NCI-H2081 (cell line): Measurements from ENCODE around the gene CHN2.

ENCODE experiments used
- DNase-seq, 2 experiments: peaks; one replicate each; lab custom pipeline; 2025; lab: John Stamatoyannopoulos, UW

The CHN2 gene

DNA sequence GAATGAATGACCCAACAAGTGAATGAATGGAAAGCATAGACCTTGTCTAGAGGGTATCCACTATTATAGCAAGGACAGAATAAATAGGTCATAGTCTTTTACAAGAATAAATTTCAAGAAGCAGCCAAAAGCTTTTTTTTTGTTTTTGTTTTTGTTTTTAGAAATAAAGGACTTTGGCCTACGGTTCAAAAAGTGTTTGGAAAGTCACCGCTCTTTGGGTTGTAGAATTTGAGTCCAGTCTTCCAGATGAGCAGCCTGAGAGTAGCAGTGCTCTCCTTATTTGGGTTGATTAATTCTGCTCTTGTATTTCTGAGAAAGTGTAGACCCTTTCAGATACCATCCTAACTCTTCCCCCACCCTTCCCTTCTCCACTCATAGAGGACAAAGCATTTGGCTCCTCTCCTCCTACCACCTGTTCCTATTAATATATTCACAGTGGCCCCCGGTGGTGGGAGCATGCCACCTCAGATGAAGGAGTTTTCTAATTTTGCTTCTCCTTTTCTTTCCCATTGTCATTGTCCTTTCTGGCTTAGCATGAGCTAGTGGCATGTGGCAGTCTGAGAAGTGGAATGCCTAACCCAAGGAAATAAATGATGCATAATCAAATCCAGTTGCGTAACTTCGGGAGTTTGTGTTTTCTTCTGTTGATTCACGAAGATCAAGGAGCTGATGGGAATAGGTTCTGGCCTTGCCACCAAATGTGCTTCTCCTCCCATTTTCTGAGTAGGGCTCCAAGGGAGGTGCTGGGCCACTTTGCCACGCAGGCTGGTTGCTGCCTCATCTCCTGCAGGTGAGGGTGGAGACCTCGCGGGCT lies 114.7 kb downstream of the CHN2 start:
- peak; percentile 18 to 35 for DNase-seq

DNA sequence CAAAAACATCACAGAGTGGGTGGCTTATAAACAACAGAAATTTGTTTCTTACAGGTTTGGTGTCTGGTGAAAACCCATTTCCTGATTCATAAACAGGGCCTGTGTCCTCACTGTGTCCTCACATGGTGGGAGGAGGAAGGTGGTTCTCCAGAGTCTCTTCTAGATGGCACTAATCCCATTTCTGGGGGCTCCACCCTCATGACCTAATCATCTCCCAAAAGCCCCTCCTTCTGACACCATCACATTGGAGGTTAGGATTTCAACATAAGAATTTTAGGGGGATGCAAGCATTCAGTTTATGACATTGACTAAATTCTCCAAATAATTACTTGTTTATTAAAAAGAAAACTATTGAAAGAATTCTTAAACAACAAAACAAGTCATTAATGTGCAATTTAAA lies 116.0 kb downstream of the CHN2 start:
- no peak for DNase-seq

DNA sequence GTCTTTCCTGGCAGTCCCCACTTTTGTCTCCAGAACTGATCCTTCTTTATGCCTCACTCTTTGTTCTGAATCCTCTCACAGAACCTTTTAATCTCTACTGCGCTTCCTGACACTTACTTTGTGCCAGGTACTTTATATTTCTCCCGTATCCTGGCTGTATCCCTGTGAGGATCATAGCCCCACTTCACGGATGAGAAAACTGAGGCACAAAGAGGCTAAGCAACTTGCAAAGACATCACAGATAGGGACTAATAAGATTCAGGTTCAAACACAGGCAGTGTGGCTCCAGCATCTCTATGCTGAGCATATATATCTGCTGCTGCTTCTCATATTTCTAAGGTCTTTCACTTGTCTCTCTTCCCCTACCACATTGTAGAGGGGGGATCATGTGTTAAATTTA lies 116.7 kb downstream of the CHN2 start:
- DNase-seq = no peak

DNA sequence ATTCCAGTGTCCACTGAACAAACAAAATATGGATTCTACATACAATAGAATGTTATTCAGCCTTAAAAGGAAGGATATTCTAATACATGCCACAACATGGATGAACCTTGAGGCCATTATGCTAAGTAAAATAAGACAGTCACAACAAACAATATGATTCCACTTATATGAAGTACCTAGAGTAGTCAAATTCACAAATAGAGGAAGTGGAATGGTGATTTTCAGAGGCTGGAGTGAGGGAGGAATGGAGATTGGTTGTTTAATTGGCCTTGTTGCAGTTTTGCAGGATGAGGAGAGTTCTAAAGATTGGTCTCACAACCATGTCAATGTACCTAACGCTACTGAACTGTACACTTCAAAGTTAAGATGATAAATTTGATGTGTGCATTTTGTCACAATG lies 119.6 kb downstream of the CHN2 start:
- DNase-seq = no peak

DNA sequence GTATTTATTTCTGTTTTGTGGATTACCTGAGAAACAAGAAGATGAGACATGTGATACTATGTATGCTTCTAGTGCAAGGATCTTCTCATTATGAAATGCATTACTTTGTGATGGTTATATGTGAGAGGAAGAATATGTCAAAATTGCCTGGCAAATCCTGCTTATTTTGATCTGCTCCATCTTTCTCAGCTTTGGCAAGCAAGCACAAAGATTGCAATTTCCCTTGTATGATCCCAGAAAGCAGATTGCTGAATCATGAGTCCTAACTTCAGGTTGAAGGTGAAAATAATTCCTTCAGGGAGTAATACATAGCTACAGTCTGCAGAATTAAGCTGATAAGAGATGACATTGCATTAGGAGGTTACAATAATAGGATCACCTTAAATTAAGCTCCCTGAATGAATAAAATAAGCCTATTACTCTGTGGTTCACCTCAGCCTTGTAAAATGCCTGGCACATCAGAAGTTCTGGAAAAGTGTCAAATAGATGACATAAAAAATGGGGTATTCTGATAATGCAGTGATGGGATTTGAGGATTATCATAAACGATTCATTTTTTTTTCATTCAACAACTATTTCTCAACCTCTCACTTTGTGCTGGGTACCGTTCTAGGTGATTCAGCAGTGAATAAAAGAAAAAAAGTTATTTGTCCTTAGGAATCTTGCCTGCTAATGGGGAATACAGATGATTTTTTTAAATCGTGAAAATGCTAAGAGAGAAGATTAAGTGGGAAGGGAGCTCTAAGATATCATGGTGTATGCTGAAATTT lies 120.7 kb downstream of the CHN2 start:
- no peak for DNase-seq

DNA sequence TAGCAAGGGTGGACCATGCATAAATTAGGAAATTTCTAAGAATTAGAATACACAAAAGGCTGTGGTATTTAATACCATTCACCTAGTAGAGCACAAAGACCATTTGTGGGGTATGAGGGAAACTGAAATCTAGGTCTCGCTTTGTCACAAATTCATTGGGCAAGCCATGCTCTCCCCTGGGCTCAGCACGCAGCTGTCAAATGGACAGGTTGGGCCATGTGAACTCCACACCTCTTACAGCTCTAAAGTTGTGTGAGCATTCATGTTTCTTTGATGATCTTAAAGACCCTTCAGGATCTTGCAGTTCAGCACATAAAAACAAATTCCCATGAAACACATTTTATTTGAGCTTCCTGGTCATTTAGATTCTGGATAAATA lies 121.3 kb downstream of the CHN2 start:
- no peak for DNase-seq

DNA sequence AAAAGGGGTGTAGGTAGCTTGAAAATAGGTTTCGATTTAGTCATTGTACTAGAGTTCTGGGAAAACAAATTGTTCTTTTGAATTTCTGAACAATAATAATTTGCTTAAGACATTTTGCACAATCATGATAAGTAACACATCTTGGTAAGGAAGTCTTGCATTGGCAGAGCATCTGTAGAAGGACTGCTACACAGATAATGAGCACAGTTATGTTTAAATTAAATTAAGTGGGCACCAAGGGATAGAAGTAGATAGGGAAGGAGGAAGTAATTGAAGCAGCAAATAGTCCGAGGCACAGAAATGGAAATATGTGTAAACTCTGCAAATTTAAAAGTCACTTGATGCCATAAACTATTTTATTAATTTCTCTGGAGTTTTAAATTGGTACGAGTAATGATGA lies 122.4 kb downstream of the CHN2 start:
- no peak for DNase-seq

DNA sequence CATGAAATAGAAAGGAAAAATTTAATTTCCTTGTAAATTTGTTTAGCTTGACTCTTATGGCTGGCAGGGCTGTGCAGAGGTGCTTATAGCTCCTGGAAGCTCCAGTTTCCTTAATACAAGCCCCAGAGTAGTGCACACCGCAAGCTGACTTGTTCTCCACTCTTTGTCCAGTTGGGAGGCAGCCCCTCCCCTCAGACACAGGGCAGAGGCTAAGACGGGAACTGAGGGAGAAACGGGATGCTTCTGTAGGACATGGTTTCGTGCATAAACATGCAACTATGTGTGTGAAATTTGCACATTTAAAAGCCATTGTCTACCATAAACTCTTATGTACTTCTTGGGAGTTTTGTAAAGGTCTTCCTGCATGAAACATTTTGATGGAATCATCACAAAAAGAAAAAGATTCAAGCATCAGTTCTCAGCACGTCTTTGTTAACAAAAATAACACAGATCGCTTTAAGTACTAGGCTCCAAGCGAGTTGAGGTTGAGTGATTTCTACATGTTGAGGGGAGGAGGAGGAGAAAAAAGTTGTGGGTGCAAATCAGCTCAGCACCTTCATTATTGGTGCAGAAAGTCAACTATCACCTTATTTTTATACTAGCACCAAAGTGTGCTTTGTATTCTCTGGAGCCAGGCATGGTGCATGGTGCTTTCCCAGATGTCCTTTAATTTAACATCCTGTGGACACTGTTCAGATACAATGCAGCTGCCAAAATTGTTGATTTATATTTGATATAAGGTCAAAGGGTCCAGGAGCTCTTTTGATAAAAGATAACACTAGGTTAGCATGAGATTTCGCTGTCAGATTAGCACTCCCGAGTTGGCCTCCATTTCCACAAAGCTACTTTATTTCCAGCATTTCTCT lies 124.5 kb downstream of the CHN2 start:
- DNase-seq = peak; percentile 18 to 64

DNA sequence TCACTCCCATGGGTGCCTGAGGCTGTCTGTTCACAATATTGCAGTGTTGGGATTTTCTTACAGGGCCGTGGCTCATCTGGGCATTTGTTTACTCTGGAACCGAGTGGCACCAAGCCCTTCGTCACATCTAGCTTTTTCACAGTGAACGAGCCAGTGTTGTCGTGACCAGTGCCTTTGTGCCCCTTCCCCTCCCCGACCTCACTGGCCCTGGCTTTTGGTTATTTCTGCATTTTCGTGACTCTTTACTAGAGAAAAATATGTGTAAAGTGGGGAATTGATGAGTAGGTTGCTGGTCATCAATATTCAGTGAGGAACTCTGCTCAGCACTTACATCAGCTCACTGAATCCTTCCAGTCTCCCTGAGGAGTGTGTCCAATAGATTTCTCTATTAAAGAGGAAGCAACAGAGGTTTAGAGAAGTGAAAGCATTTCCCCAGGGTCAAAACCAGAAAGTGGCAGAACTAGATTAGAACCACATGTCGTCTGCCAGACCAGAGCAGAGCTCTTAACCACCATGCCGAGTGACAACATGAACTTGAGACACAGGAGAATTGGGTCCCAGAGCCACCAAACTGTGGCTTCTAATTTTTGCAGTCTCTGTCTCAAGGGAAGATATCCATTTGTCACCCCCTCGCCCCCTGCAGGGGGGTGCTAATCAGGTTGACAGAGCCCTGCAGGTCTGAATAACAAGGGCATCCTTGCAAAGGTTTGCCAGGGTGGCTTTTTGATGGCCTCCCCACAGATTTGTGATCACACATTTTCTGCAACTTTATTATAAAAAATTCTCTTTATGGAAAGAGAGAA lies 125.3 kb downstream of the CHN2 start:
- peak in 1 of 2 experiments; percentile 64 for DNase-seq

DNA sequence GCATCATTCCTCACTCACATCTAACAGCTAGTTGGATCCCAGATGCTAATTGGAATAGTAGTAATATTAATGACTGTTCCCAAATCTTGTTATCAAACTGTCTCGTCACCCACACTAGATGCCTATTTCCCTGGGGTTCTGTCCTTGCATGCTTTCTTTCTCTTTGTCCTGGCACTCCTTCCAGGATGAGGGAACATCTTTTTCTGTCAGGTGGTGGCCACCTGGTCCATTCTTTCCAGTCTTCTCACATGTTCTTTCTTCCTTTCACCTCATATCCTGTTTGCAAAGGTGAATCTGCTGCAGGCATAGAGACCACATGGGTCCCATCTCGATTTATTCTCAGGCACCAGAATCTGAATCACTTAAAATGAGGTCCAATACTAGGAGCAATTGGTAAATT lies 126.0 kb downstream of the CHN2 start:
- DNase-seq = no peak

DNA sequence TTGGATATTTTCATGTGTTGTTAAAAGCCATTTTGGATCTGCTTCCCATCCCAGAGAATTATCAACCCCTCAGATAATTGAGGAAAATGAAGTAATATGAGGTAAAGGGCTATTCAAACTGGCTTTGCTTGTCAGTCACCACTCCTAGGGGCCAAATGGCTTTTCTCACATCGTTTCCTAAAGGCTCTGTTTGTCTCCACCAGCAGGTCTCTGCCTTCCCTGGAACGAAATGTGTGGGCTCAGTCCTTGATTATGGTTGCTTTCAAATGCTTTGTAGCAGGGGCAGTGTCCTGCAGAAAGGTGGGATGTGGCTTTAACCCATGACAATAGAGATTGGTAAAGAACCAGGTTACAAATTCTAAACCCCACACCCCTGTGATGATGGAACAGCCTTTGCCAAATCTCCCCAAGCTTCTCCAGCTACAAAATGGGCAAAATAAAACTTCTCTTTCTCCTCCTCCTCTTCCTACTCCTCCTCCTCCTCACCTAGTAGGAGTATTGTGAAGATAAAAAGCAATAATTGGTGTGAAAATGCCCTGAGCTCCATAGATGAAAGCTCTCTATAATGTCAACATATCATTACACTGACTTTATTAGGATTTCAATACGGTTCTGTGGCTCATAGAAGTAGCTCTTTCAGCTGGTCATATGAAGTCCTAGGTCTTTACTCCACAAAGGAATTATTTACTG lies 127.6 kb downstream of the CHN2 start:
- peak; percentile 89 to 96 for DNase-seq

DNA sequence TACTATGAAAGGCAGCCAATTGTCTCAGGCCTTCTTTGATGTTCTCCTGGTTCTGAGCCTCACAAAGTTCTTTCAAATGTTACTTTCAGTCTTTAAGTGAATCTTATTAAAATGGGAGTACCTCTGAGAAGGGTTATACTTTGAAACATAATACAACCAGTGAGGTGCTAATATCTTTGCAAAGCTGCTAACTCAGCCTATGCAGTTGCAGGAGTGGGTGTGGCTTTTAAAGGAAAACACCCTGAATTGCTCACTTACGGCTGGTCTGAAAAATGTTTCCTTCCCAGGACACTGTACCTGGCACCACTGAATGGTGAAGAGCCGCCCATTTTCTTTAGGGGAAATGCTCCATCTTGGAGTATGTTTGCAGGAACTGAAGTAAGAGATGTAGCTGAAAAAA lies 130.9 kb downstream of the CHN2 start:
- no peak for DNase-seq

DNA sequence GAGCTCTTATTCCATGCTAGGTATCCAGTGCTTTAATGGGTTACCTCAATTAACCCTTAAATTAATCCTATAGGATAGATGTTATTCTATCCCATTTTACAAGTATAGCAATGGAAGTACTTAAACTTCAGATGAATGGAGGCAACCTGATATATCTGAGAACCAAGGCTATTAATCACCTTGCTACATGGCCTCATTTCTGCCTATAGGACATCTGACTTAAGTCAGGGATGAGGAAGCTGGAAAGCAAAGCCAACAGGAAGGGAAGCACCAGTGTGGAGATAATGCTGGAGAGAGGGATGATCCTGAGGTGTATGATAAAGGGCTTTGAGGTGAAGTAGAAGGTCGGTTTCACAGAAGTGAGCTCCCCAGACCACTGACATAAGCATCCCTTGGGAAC lies 132.3 kb downstream of the CHN2 start:
- DNase-seq = no peak

DNA sequence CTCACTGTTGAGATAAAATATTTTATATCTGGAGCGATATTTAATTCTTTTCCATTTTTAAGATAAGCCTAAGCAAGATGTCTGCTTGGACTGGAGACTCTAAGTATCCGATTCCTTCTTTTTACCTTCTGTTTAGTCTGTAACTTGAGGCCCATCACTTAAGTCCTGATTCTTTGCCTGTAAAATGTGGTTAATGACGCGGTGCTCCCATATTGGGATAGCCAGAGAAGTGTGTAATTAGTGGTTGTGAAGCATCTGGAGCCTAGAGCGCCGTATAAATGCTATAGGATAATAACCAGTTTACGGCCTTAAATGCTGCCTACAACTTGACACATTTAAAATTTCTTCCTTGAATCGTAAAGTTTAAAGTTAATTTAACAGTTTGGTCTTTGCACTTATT lies 132.9 kb downstream of the CHN2 start:
- peak; percentile 68 to 94 for DNase-seq

DNA sequence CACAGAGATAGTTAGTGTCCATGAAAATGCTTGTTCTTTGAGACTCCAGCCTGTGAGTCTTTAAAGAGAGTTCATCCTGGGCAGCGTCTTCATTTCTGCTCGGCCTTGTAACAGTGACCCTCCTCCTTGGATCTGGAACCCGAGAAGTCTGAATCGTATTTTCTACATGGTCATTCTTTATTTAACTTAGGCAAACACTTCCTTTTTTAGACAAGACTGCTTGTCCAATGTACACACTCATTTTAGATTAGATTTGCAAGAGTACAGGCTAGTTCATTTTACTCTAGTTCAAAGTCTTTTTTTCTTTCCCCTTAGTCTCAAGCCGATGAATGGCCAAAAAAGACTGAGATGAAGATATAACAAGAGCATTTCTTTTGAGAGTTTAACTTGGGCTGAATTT lies 133.5 kb downstream of the CHN2 start:
- DNase-seq = no peak

DNA sequence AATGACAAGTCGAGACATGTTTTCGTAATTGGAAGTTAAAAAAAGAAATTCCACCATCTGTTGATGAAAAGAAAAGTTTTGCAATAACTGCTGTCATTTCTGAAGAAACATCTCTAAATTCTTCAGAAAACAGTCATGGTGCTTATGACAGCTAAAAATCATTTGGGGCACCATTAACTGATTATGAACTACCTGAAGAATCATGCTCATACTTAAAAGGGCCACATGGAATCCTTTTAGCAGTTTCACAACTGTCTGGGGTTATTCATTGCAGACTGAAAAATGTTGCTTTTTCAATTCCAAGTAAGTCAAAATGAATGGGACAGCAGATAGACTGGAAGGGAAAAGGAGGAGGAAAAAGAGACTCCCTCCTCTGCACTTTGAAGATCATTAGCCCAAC lies 134.2 kb downstream of the CHN2 start:
- no peak for DNase-seq

DNA sequence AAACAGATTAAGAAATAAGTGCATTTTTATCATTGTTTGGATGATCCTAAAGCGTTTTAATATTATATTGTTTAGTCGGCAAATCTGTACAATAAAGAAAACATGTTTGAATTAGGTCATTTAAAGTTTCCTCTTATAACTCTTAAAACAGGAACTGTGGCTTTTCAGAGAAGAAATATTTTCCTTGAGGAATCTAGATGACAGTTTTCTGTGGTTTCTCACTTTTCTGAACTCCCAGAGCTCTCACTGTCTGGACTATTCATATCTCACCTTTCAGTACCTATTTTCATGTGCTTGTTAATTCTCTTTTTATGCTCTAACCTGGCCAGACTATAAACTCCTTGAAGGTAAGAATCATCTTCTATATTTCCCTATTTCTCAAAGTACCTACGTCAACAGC lies 135.1 kb downstream of the CHN2 start:
- DNase-seq = no peak

DNA sequence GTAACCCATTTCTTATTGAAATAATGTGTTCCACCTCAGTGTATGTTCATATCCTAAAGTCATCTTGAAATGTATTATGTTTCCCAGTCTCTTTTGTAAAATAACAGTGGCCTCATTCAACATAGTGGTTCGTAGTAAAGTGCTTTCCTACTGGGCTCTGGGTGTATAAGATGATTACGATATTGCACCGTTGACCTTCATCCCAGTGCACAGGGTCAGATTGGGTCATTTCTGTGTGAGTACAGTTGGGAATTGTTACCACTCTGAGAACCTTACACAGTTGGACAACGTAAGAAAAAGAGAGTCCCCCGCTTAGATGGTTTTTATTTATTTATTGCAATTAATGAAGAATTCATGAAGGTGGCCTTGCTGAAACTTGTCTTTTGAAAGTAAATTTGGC lies 135.6 kb downstream of the CHN2 start:
- no peak for DNase-seq

DNA sequence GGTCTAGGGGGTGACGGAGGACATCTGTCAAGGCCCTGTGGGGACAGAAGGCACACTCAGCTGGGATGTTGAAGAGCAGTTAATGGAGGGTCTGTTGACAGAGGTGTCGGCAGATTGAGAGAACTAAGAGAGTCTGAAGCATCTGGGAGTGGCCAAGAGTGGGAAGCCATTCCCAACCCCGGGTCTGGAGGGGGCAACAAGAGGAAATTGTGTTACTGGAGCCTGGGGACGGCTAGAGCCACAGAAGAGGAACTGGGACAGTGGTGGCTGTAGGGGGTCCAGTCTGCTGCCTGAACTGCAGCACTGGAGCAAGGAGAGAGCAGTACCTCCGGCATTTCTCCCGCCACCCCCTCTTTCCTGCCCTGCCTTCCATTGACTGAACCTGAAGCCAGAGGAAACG lies 136.6 kb downstream of the CHN2 start:
- DNase-seq = no peak

DNA sequence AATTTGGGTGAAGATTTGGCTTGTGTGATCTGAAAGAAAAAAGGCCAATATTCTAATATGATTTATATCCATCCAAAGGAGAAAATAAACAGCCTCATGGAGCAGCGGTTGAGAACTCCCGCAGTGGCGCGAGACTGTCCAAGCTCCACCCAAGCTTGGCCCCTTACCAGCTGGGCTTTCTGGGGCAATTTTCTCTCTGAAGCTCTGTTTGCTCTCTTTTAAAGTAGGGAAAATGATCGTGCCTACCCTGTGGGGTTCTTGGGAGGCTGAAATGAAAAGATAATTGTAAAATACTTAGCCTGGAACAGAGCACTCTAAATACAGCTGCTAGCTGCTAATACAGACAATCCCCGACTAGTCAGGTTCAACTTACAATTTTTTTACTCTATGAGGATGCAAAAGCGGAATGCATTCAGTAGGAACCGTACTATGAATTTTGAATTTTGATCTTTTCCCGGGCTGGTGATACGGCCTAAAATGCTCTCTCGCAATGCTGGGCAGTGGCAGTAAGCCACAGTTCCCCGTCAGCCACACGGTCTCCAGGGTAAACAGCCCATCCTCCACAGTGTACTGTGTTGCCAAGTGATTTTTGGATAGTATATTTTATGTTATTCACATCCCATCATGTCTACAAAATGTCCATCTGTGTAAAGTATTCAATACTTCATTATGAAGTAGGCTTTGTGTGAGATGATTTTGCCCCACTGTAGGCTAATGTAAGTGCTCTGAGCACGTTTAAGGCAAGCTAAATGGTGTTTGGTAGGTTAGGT lies 137.7 kb downstream of the CHN2 start:
- peak; percentile 98 to 100 for DNase-seq
